GM12872 (cell line): ENCODE measurements around the gene TIGD1.

ENCODE experiments used
- TF ChIP-seq, protein P1 (sequence below): IDR thresholded peaks from 3 replicates; pipeline ENCODE4 v1.5.1; 2011; ENCODE audit warnings: low read depth, mild to moderate bottlenecking, low read length, moderate library complexity; ENCODE audit not compliant: insufficient read depth

Gene TIGD1

DNA sequence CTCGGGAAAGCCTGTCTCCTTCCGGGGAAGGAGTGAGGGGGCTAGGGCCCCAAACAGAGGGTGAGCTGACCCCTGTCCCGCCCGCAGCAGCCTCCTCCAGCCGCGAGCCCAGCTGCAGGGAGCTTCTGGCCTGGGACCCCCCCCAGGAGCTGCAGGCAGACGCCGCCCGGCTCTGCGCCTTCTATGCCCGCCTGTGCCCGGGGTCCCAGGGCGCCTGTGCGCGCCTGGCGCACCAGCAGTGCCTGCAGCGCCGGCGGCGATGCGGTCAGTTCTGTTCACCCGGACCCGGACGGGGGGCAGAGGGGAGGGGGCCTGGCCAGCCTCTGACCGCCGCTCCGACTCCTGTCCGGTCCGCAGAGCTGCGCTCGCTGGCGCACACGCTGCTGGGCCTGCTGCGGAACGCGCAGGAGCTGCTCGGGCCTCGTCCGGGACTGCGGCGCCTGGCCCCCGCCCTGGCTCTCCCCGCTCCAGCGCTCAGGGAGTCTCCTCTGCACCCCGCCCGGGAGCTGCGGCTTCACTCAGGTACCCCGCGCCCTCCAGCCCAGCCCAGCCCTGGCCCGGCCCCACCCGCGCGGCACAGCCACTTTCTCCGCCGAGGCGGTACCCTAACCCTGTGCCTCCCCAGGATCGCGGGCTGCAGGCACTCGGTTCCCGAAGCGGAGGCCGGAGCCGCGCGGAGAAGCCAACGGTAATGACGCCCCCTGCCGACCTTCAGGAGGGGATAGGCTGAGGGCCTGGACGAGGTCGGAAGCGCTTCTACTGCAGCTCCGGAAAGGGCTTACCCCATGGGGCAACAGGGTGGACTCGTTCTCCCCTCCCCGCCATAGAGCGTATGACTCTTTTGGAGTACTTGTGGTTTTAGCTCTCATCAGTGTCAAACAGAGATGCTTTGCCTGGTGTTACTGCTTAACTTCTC is 26.4 kb downstream of the TIGD1 start:
- TF ChIP-seq, protein P1, sequence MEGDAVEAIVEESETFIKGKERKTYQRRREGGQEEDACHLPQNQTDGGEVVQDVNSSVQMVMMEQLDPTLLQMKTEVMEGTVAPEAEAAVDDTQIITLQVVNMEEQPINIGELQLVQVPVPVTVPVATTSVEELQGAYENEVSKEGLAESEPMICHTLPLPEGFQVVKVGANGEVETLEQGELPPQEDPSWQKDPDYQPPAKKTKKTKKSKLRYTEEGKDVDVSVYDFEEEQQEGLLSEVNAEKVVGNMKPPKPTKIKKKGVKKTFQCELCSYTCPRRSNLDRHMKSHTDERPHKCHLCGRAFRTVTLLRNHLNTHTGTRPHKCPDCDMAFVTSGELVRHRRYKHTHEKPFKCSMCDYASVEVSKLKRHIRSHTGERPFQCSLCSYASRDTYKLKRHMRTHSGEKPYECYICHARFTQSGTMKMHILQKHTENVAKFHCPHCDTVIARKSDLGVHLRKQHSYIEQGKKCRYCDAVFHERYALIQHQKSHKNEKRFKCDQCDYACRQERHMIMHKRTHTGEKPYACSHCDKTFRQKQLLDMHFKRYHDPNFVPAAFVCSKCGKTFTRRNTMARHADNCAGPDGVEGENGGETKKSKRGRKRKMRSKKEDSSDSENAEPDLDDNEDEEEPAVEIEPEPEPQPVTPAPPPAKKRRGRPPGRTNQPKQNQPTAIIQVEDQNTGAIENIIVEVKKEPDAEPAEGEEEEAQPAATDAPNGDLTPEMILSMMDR = peak; percentile 26; the same call in 1 of the 3 replicates

DNA sequence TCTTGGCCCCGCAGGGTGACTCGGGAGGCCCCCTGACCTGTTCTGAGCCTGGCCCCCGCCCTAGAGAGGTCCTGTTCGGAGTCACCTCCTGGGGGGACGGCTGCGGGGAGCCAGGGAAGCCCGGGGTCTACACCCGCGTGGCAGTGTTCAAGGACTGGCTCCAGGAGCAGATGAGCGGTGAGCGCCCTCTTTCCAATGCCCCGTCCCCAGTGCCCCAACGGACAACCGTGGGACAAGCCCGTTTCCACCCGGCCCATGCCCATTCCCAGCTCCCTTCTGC is 27.0 kb downstream of the TIGD1 start:
- TF ChIP-seq, protein P1 = no peak

DNA sequence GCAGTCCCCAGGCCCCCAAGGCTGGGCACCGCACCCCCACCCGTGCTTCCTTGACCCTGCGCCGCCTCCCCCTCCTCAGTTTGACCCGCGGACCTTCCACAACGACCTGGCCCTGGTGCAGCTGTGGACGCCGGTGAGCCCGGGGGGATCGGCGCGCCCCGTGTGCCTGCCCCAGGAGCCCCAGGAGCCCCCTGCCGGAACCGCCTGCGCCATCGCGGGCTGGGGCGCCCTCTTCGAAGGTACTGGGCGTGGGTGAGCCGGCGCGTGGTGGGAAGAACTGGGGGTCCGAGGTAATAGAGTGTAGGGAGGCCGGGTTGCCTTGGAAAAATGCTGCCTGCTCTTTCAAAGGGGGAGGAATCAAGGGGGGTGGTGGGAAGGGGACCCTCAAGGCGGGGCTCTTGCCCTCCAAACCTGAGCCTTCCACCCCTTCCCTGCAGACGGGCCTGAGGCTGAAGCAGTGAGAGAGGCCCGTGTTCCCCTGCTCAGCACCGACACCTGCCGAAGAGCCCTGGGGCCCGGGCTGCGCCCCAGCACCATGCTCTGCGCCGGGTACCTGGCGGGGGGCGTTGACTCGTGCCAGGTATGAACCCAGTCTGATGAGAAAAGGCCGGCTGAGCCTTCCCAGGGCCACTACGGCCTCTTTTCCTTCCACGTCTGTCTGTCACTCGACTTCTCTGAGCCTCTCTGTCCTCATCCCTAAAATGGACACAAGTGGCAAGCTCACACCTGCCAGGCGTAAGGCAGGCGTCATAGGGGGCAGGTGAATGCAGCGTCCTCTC is 27.5 kb downstream of the TIGD1 start:
- TF ChIP-seq, protein P1 = no peak

- TF ChIP-seq, protein P1 = peak; percentile 63; the same call in 2 of the 3 replicates
These were observed 28.3 kb downstream of the TIGD1 start for GRCh38 chr2:232521959-232522622.

GRCh38 chr2:232521098-232521497 is 29.3 kb downstream of the TIGD1 start:
- TF ChIP-seq, protein P1 = no peak

DNA sequence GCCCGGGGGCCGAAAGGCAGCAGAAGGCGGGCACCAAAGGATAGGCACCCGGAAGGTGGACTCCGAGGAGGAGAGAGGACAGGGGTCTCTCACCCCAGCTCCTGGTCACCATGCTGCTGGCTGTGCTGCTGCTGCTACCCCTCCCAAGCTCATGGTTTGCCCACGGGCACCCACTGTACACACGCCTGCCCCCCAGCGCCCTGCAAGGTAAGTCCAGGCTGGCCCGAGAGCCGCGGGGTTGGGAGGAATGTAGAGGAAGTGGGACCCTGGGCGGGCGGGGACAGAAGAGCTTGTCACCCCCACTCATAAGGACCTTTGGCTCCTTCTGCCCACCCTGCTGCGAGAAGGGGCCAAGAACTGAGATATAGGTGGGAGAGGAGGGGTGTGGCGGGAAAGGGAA is 29.9 kb downstream of the TIGD1 start:
- TF ChIP-seq, protein P1 = no peak
